ENCODE measurements around the gene RAB5IF. TPM values are rescaled to one million over a fixed set of nuclear protein-coding genes. Genes with fewer than 3 reads are reported as not detected.

The RAB5IF gene
- total and polyA plus RNA-seq, 10 of the 15 experiments (the other 5 are each of a cell fraction or from before 2014, with no cell fraction given): 19.4 to 246 (median 92.0) TPM

DNA sequence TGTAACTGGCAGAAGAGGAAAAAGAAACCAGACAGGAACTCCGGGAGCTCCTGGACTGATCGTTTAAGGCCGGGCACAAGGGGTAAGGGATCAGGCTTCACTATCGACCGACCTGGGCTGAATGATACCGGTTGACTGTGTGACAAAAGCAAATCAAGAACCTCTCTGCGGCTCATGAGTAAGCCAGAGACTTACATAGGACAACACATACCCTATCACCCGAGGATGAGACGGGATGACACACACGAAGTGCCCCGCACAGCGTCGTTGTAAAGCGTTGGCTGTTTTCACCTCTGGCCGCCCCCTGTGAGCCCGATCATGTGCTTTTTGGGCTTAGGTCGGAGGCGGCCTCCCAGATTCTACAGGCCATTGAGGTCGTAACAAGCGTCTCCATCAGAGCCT lies 32.9 kb upstream of the RAB5IF start:
- DNase-seq (ENCODE audit: low read depth, low spot score) (no peak), FAIRE-seq (peak; percentile 92), ATAC-seq (peak; percentile 50)
- ChIA-PET RAD21 (ENCODE audit: unreplicated experiment) (interaction anchor here (0.6 to 9.0 kb wide), 15 partner anchors 22 to 1713 kb away, joined by 3 to 93 read pairs (median 4); partner anchors contain the start of genes NDRG3 and RAB5IF), POLR2A (interaction anchor here (0.7 to 10.1 kb wide), 13 partner anchors 11 to 1114 kb away, joined by 3 to 87 read pairs (median 4); partner anchors contain the start of genes MROH8, NDRG3, RAB5IF and RPN2), SMC1A (ENCODE audit: uncharacterized antibody, unreplicated experiment) (interaction anchor here (1.1 to 8.2 kb wide), 5 partner anchors 12 to 31 kb away, joined by 3 to 98 read pairs (median 13); partner anchors contain the start of gene RAB5IF), CTCF (interaction anchor here (2.5 to 9.0 kb wide), 4 partner anchors 17 to 39 kb away, joined by 8 to 94 read pairs (median 42); partner anchors contain the start of gene RAB5IF)
- peak overlapping the region; percentile 79 for H3K4me2 ChIP-seq (ENCODE audit: control insufficient read depth, insufficient read depth)
- peak overlapping the region; percentile 97 for H3K9ac ChIP-seq (ENCODE audit: control insufficient read depth, insufficient read depth, low read length)
- no peaks in the 10 kb centered on the region for H3K27me3 ChIP-seq (replicated peaks in 1 of 2; ENCODE audit: control insufficient read depth in 2 of 2, insufficient read depth in 2 of 2, low read length in 1 of 2)
- no peaks in the 10 kb centered on the region for H3K9me3 ChIP-seq (replicated peaks; ENCODE audit: control insufficient read depth, insufficient read depth, low read length)
- H3K4me1 ChIP-seq (ENCODE audit: control insufficient read depth, insufficient read depth, low read length): peaks cover 5% of the 10 kb centered on the region
- peaks cover 0 to 7% of the 10 kb centered on the region in 2 experiments; a peak in 1 of 4 replicates for H3K36me3 ChIP-seq (ENCODE audit: control insufficient read depth in 2 of 2, insufficient read depth in 2 of 2, low read length in 1 of 2)
- H2AFZ ChIP-seq (ENCODE audit: control insufficient read depth, low read depth, low read length): peak overlapping the region; percentile 75
- intact Hi-C loops (cut with micrococcal nuclease; ENCODE audit: unreplicated experiment): loop anchor here (1.0 to 10.0 kb wide), 2 partner anchors 33 to 108 kb away; partner anchors contain the start of gene RAB5IF
- H3K79me2 ChIP-seq (ENCODE audit: control insufficient read depth, insufficient read depth, low read length): peaks cover 38% of the 10 kb centered on the region
- WGBS (ENCODE audit: insufficient coverage, insufficient replicate concordance, low lambda C conversion rate, missing lambda C conversion rate): 0% methylated on average over 20 of the region's 20 CpGs
- TF ChIP-seq FOXK2 (IDR thresholded peaks at IDR 0.05) (peak; percentile 44; the same call in 1 of the 2 replicates), NBN (IDR thresholded peaks at IDR 0.05) (peak; percentile 64; the same call in 1 of the 2 replicates), ZNF274 (IDR thresholded peaks at IDR 0.05; ENCODE audit: insufficient read depth, insufficient read length) (no peak), POLR2A (IDR thresholded peaks at IDR 0.05; ENCODE audit: low read depth, low read length) (0 out of 2 replicates have a peak, but pooled peaks have one; percentile 3), FOXM1 (IDR thresholded peaks at IDR 0.05; ENCODE audit: low read depth, low read length) (no peak), SREBF2 (IDR thresholded peaks at IDR 0.05; ENCODE audit: low read length) (no peak), SMAD5 (IDR thresholded peaks at IDR 0.05; ENCODE audit: low read depth) (0 out of 2 replicates have a peak, but pooled peaks have one; percentile 11), ATF7 (IDR thresholded peaks at IDR 0.05; ENCODE audit: low read depth) (0 out of 2 replicates have a peak, but pooled peaks have one; percentile 17), BACH1 (IDR thresholded peaks at IDR 0.05; ENCODE audit: borderline replicate concordance) (0 out of 2 replicates have a peak, but pooled peaks have one; percentile 26), TCF12 (IDR thresholded peaks at IDR 0.05; ENCODE audit: low read depth, low read length) (no peak), POLR2AphosphoS5 (IDR thresholded peaks at IDR 0.05; ENCODE audit: low read length) (0 out of 2 replicates have a peak, but pooled peaks have one; percentile 35), SRF (IDR thresholded peaks at IDR 0.05; ENCODE audit: low read depth in 2 of 2, low read length in 2 of 2) (no peak), CHD1 (IDR thresholded peaks at IDR 0.05; ENCODE audit: low read depth, low read length) (0 out of 2 replicates have a peak, but pooled peaks have one; percentile 38)
- TF ChIP-seq, protein P1, sequence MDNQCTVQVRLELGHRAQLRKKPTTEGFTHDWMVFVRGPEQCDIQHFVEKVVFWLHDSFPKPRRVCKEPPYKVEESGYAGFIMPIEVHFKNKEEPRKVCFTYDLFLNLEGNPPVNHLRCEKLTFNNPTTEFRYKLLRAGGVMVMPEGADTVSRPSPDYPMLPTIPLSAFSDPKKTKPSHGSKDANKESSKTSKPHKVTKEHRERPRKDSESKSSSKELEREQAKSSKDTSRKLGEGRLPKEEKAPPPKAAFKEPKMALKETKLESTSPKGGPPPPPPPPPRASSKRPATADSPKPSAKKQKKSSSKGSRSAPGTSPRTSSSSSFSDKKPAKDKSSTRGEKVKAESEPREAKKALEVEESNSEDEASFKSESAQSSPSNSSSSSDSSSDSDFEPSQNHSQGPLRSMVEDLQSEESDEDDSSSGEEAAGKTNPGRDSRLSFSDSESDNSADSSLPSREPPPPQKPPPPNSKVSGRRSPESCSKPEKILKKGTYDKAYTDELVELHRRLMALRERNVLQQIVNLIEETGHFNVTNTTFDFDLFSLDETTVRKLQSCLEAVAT (IDR thresholded peaks at IDR 0.05): peak; percentile 79; the same call in 1 of the 2 replicates
- TF ChIP-seq, protein P2, sequence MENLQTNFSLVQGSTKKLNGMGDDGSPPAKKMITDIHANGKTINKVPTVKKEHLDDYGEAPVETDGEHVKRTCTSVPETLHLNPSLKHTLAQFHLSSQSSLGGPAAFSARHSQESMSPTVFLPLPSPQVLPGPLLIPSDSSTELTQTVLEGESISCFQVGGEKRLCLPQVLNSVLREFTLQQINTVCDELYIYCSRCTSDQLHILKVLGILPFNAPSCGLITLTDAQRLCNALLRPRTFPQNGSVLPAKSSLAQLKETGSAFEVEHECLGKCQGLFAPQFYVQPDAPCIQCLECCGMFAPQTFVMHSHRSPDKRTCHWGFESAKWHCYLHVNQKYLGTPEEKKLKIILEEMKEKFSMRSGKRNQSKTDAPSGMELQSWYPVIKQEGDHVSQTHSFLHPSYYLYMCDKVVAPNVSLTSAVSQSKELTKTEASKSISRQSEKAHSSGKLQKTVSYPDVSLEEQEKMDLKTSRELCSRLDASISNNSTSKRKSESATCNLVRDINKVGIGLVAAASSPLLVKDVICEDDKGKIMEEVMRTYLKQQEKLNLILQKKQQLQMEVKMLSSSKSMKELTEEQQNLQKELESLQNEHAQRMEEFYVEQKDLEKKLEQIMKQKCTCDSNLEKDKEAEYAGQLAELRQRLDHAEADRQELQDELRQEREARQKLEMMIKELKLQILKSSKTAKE (IDR thresholded peaks at IDR 0.05; ENCODE audit: low read depth, poor library complexity, severe bottlenecking): peak; percentile 27
- peak overlapping the region; percentile 84 for H3K4me3 ChIP-seq
- H4K20me1 ChIP-seq (ENCODE audit: control insufficient read depth, insufficient read depth): peaks cover 4% of the 10 kb centered on the region; the same call in 1 of the 2 replicates
- TSS peak; percentile 89 for BruUV-seq (replicated peaks)
- in situ Hi-C loops (cut with MboI): no loop called here
- peak overlapping the region; percentile 63 for H3K27ac ChIP-seq (ENCODE audit: control insufficient read depth, insufficient read depth)

Measured in GM12878 (cell line).